GM18526 (cell line): Measurements from ENCODE around the gene LSM14B.

Experiments
- POLR2A ChIP-seq: IDR thresholded peaks from 3 replicates; pipeline ENCODE4 v1.6.1; 2011; ENCODE audit not compliant: insufficient read length; ENCODE audit errors: extremely low read depth

LSM14B gene

GRCh38 chr20:62122654-62123449 is 577 bp downstream of the LSM14B start:
- TF ChIP-seq POLR2A: no peak

- TF ChIP-seq POLR2A: no peak
These were observed 1.3 kb downstream of the LSM14B start for GRCh38 chr20:62123450-62124118.

- TF ChIP-seq POLR2A: no peak
These were observed 3.9 kb downstream of the LSM14B start for GRCh38 chr20:62126141-62126540.

GRCh38 chr20:62127799-62128198 is 5.5 kb downstream of the LSM14B start:
- TF ChIP-seq POLR2A: no peak

GRCh38 chr20:62128502-62128901 is 6.2 kb downstream of the LSM14B start:
- no peak for TF ChIP-seq POLR2A

GRCh38 chr20:62129731-62130531 is 7.7 kb downstream of the LSM14B start:
- TF ChIP-seq POLR2A: no peak

- no peak for TF ChIP-seq POLR2A
These were observed 9.5 kb downstream of the LSM14B start for GRCh38 chr20:62131560-62132320.

GRCh38 chr20:62132421-62132820 is 10.1 kb downstream of the LSM14B start:
- no peak for TF ChIP-seq POLR2A

- no peak for TF ChIP-seq POLR2A
These were observed 11.0 kb downstream of the LSM14B start for GRCh38 chr20:62133051-62133845.

GRCh38 chr20:62133864-62134263 is 11.6 kb downstream of the LSM14B start:
- TF ChIP-seq POLR2A: no peak

- TF ChIP-seq POLR2A: no peak
These were observed 12.5 kb downstream of the LSM14B start for GRCh38 chr20:62134735-62135231.

GRCh38 chr20:62135573-62136266 is 13.4 kb downstream of the LSM14B start:
- TF ChIP-seq POLR2A: no peak

GRCh38 chr20:62136283-62137091 is 14.2 kb downstream of the LSM14B start:
- TF ChIP-seq POLR2A: no peak
